Vagina (tissue), 2 donors: Measurements from ENCODE around the gene PARP6.

ENCODE experiments used
- POLR2A ChIP-seq, 2 donors: fragments of 450-650 bp; IDR thresholded peaks; one replicate each; pipeline ENCODE4 v1.6.1; 2017; ENCODE audit warnings: antibody characterized with exemption in 2 of 2, mild to moderate bottlenecking in 2 of 2, moderate library complexity in 2 of 2
- POLR2AphosphoS5 ChIP-seq, 2 donors: sonication (generic); formaldehyde crosslinking; IDR thresholded peaks; one replicate each; pipeline ENCODE4 v1.9.0; 2017; ENCODE audit warnings: antibody characterized with exemption in 2 of 2, mild to moderate bottlenecking in 2 of 2, low read depth in 1 of 2; ENCODE audit not compliant: insufficient read depth in 1 of 2
- TF ChIP-seq, protein P1 (sequence below), 3 experiments: fragments of 450-650 bp in 2 of 3; fragments of 200-600 bp in 1 of 3; sonication (generic) in 1 of 3; IDR thresholded peaks; one replicate each; pipeline ENCODE4 v1.5.1; 2017 to 2019; ENCODE audit warnings: antibody characterized with exemption in 3 of 3, mild to moderate bottlenecking in 2 of 3, moderate library complexity in 2 of 3

GRCh38 chr15:72202302-72202701 is 70.1 kb downstream of the PARP6 start:
- TF ChIP-seq, protein P1, sequence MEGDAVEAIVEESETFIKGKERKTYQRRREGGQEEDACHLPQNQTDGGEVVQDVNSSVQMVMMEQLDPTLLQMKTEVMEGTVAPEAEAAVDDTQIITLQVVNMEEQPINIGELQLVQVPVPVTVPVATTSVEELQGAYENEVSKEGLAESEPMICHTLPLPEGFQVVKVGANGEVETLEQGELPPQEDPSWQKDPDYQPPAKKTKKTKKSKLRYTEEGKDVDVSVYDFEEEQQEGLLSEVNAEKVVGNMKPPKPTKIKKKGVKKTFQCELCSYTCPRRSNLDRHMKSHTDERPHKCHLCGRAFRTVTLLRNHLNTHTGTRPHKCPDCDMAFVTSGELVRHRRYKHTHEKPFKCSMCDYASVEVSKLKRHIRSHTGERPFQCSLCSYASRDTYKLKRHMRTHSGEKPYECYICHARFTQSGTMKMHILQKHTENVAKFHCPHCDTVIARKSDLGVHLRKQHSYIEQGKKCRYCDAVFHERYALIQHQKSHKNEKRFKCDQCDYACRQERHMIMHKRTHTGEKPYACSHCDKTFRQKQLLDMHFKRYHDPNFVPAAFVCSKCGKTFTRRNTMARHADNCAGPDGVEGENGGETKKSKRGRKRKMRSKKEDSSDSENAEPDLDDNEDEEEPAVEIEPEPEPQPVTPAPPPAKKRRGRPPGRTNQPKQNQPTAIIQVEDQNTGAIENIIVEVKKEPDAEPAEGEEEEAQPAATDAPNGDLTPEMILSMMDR (IDR thresholded peaks at IDR 0.05), result no peak
- TF ChIP-seq POLR2AphosphoS5 (IDR thresholded peaks at IDR 0.05; ENCODE audit: insufficient read depth in 1 of 2, low read depth in 1 of 2), result no peak
- no peak for TF ChIP-seq POLR2A (IDR thresholded peaks at IDR 0.05)
